ENCODE results near the gene MOCS2. TPM values are rescaled to one million over a fixed set of nuclear protein-coding genes. Genes with fewer than 3 reads are reported as not detected.

The MOCS2 gene
- total and polyA plus RNA-seq, 2 donors: 43.5 to 50.2 TPM

DNA sequence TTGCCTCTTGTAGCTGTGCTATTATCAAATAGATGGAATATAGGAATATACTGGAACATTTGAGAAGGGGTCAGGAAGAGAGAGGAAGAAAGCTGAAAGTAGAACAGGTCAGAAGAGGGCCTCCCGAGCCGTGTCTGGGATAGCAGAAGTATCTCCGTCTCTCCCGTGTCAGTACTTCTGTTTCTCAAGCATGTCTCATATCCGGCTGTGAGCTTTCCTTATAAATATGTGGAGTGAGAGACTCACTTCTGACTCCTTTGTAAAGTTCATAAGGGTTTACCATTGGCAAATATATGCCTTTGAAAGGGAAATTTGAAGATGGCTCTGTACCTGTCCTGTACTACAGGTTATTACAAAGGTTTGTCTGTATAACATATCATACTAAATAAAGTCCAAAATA is 50.3 kb downstream of the MOCS2 start:
- H3K36me3 ChIP-seq (ENCODE audit: insufficient read depth): peaks cover 2% of the 10 kb centered on the region
- H3K27ac ChIP-seq (ENCODE audit: low read depth): no peak overlapping the region

DNA sequence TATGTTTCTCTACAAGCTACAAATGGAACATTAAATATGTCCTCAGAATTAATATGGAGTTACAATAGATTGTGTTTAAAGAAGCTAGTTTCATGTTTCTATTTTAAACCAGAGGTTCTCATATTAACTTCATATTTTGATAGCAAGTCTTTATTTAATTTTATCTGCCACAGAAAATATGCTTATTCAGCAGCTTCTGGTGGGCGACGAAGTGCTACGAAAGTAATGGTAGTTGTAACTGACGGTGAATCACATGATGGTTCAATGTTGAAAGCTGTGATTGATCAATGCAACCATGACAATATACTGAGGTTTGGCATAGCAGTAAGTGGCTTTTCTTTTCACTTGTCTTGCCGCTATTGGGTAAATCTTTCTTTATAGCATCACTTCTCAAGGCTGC is 54.2 kb downstream of the MOCS2 start:
- Histone ChIP-seq H3K36me3 (ENCODE audit: insufficient read depth) (peaks cover 4% of the 10 kb centered on the region), H3K4me3 (ENCODE audit: low read depth, low read length) (no peak overlapping the region), H3K4me1 (ENCODE audit: insufficient read depth) (no peaks in the 10 kb centered on the region), H3K27ac (ENCODE audit: low read depth) (no peak overlapping the region)
- DNase-seq (ENCODE audit: extremely low spot score): no peak
- 88% methylated on average over 5 of the region's 5 CpGs for WGBS

More for the DNA sequence above, 50.3 kb downstream of the MOCS2 start:
- no peaks in the 10 kb centered on the region for H3K4me1 ChIP-seq (ENCODE audit: insufficient read depth)
- 89% methylated on average over 5 of the region's 5 CpGs for WGBS
- no peak overlapping the region for H3K4me3 ChIP-seq (ENCODE audit: low read depth, low read length)
- no peak for DNase-seq (ENCODE audit: extremely low spot score)

DNA sequence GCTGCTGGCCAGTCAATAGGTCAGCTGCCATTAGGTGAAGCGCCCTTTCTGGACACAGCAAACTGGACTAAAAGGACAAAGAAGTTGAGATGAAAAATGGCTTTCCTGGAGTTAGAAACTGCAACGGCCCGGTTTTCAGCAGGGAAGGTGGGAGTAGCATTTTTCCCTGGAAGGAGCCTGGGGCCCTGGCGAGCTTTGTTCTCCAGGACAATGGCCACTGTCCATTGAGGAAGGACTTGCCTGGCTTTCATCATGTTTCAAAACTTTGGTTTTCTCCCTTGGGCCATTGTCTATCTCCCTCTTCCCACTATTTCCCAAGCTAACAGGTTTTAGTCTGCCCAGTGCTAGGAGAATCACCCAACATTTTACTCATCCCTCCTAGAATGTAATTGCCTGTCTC is 56.2 kb downstream of the MOCS2 start:
- no peak overlapping the region for H3K4me3 ChIP-seq (ENCODE audit: low read depth, low read length)
- 93% methylated on average over 4 of the region's 4 CpGs for WGBS
- H3K36me3 ChIP-seq (ENCODE audit: insufficient read depth): peaks cover 2% of the 10 kb centered on the region
- DNase-seq (ENCODE audit: extremely low spot score): no peak
- no peaks in the 10 kb centered on the region for H3K4me1 ChIP-seq (ENCODE audit: insufficient read depth)
- H3K27ac ChIP-seq (ENCODE audit: low read depth): no peak overlapping the region

DNA sequence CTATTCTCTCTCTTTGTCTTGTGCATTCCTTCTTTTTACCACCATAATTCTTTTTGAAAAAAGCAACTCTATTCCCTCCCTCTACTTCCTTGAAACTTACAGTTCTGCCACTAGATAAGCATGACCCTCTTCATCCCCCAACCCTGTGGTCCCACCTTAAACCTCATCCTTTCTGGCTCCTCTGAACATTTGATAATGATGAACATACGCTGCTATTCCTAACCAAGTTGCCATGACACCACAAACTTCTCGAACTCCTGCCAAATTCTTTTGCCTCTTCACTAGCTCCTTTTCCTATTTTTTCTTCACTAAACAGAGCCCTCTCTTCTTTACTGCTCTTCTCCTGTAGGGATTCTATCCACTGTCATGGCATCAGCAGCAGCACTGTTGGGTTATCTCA is 57.1 kb downstream of the MOCS2 start:
- DNase-seq (ENCODE audit: extremely low spot score): no peak
- H3K36me3 ChIP-seq (ENCODE audit: insufficient read depth): peaks cover 2% of the 10 kb centered on the region
- 73% methylated on average over 2 of the region's 2 CpGs for WGBS
- no peak overlapping the region for H3K27ac ChIP-seq (ENCODE audit: low read depth)
- H3K4me3 ChIP-seq (ENCODE audit: low read depth, low read length): no peak overlapping the region
- H3K4me1 ChIP-seq (ENCODE audit: insufficient read depth): no peaks in the 10 kb centered on the region

DNA sequence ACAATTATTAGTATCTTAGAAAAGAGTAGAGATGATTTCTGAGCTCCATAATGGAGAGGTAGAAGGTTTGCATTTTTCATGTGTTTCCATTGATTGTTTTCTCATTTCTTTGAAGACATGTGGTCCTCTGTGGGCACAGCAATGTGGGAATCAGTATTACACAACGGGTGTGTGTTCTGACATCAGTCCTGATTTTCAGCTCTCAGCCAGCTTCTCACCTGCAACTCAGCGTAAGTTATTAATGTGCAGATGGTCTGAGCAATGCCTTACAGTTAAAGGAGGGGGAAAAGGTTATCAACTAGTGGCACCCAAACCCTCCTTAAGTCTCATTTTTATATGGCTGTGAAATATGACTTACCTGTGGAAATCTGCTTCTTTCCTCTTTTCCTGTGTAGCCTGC is 61.3 kb downstream of the MOCS2 start:
- H3K4me3 ChIP-seq (ENCODE audit: low read depth, low read length): no peak overlapping the region
- WGBS: 87% methylated on average over 2 of the region's 2 CpGs
- no peaks in the 10 kb centered on the region for H3K4me1 ChIP-seq (ENCODE audit: insufficient read depth)
- no peak for DNase-seq (ENCODE audit: extremely low spot score)
- H3K36me3 ChIP-seq (ENCODE audit: insufficient read depth): peaks cover under 1% of the 10 kb centered on the region
- H3K27ac ChIP-seq (ENCODE audit: low read depth): no peak overlapping the region

Other genes with a start within 250 kb of the MOCS2 start
- gene ITGA2, start 120.4 kb downstream of the MOCS2 start, total RNA-seq: 21.1 TPM
- gene ITGA2, start 120.4 kb downstream of the MOCS2 start, polyA plus RNA-seq: 3.4 TPM